Caco-2 (cell line): Measurements from ENCODE around the gene CXCL6. TPM values are rescaled to one million over a fixed set of nuclear protein-coding genes. Genes with fewer than 3 reads are reported as not detected.
A peak's percentile ranks its signal among the peaks of the same experiment; 100 is the strongest.

ENCODE experiments used
- BruUV-seq: library from RNA; stranded (reverse); fragments of 400-500 nt; replicated peaks from 2 replicates; lab custom pipeline; 2021; lab: Mats Ljungman, UMichigan
- CTCF ChIA-PET: fragments of 300-600 bp; sonication (Branson Sonifier 250); formaldehyde crosslinking; loops from one replicate; lab custom pipeline; 2022; ENCODE audit warnings: antibody characterized with exemption; lab: Charles Lee
- POLR2A ChIA-PET: fragments of 300-600 bp; sonication (Branson Sonifier 250); formaldehyde crosslinking; loops from one replicate; lab custom pipeline; 2022; ENCODE audit warnings: antibody characterized with exemption; lab: Charles Lee
- DNase-seq, 2 experiments: peaks; one replicate each; pipeline versions ENCODE4 v3.0.0 to v3.0.0-alpha.2; 2020 to 2022
- H3K27me3 ChIP-seq: replicated peaks from 2 replicates; pipeline ENCODE4 v1.6.0; 2011; ENCODE audit warnings: low read length; ENCODE audit not compliant: control insufficient read depth, insufficient read depth
- H3K36me3 ChIP-seq: 2 replicates; pipeline ENCODE4 v1.5.1; 2011; ENCODE audit warnings: low read length; ENCODE audit not compliant: control insufficient read depth, insufficient read depth
- H3K4me1 ChIP-seq: fragments of 250-450 bp; sonication (Bioruptor Pico); 2 replicates; pipeline ENCODE4 v1.5.1; 2020; ENCODE audit warnings: mild to moderate bottlenecking
- H3K4me3 ChIP-seq: 2 replicates; pipeline ENCODE4 v1.5.1; 2011; ENCODE audit warnings: low read depth, mild to moderate bottlenecking, control low read depth, low read length
- H3K9me3 ChIP-seq: fragments of 250-450 bp; sonication (Bioruptor Pico); 2 replicates; pipeline ENCODE4 v1.5.1; 2020; ENCODE audit warnings: mild to moderate bottlenecking, moderate library complexity
- H3K27ac Mint-ChIP-seq: one replicate; pipeline ENCODE4 v1.8.0; 2022; ENCODE audit warnings: mixed read lengths; ENCODE audit not compliant: unreplicated experiment
- H3K27me3 Mint-ChIP-seq: one replicate; pipeline ENCODE4 v1.8.0; 2022; ENCODE audit warnings: mixed read lengths; ENCODE audit not compliant: insufficient read depth, unreplicated experiment
- H3K36me3 Mint-ChIP-seq: one replicate; pipeline ENCODE4 v1.8.0; 2022; ENCODE audit warnings: mild to moderate bottlenecking, mixed read lengths; ENCODE audit not compliant: insufficient read depth, unreplicated experiment
- H3K4me1 Mint-ChIP-seq: one replicate; pipeline ENCODE4 v1.8.0; 2022; ENCODE audit warnings: low read depth, mixed read lengths; ENCODE audit not compliant: unreplicated experiment
- H3K4me3 Mint-ChIP-seq: one replicate; pipeline ENCODE4 v1.8.0; 2022; ENCODE audit warnings: mild to moderate bottlenecking, moderate library complexity, mixed read lengths; ENCODE audit not compliant: unreplicated experiment
- H3K9me3 Mint-ChIP-seq: one replicate; pipeline ENCODE4 v1.8.0; 2022; ENCODE audit warnings: mixed read lengths; ENCODE audit not compliant: unreplicated experiment
- CTCF ChIP-seq, 2 experiments: fragments of 200-600 bp in 1 of 2; IDR thresholded peaks; 1 replicate in 1 of 2; 2 replicates in 1 of 2; pipeline versions ENCODE4 v1.5.1 to v1.8.0; 2011 to 2022; ENCODE audit warnings: antibody characterized with exemption in 1 of 2, control low read depth in 1 of 2, inconsistent platforms in 1 of 2, low read depth in 1 of 2, low read length in 1 of 2, mild to moderate bottlenecking in 1 of 2, moderate library complexity in 1 of 2; ENCODE audit not compliant: insufficient read depth in 1 of 2, severe bottlenecking in 1 of 2, unreplicated experiment in 1 of 2
- intact Hi-C: fragments of 100-400 bp; cut with micrococcal nuclease; formaldehyde crosslinking; loops from one replicate; pipeline ENCODE4 v1.10.0; 2022; ENCODE audit not compliant: unreplicated experiment
- total RNA-seq: library from RNA; stranded (reverse); gene quantifications from 2 replicates; pipeline ENCODE4 v1.2.3, GENCODE V29; 2022

Gene CXCL6
- total RNA-seq, 1 experiment from 2014 or later, result not detected

- H3K4me3 ChIP-seq, result peak overlapping the region; percentile 46
- no peaks in the 10 kb centered on the region for H3K9me3 Mint-ChIP-seq
- no TSS peak for BruUV-seq
- CTCF ChIA-PET, result interaction anchor here (1.2 kb wide), 1 partner anchor 266 kb away, joined by 9 read pairs; no protein-coding TSS in a partner anchor
- H3K27ac Mint-ChIP-seq, result peak overlapping the region; percentile 61
- H3K36me3 ChIP-seq, result no peaks in the 10 kb centered on the region
- no peaks in the 10 kb centered on the region for H3K9me3 ChIP-seq
- peaks cover 3% of the 10 kb centered on the region for H3K27me3 Mint-ChIP-seq
- peak overlapping the region; percentile 91 for H3K4me3 Mint-ChIP-seq
- H3K36me3 Mint-ChIP-seq, result no peaks in the 10 kb centered on the region
- no peaks in the 10 kb centered on the region; the same call in 1 of the 2 replicates for H3K4me1 ChIP-seq
- POLR2A ChIA-PET, result no interaction called here
- TF ChIP-seq CTCF (IDR thresholded peaks at IDR 0.05; ENCODE audit: insufficient read depth in 1 of 2, low read depth in 1 of 2, low read length in 1 of 2, severe bottlenecking in 1 of 2, unreplicated experiment in 1 of 2), result no peak
- no peaks in the 10 kb centered on the region for H3K27me3 ChIP-seq
- H3K4me1 Mint-ChIP-seq, result no peaks in the 10 kb centered on the region
- no peak for DNase-seq
- intact Hi-C loops, result loop anchor here (1.0 to 2.0 kb wide), 4 partner anchors 55 to 266 kb away; partner anchors contain the start of gene CXCL3
Measured at GRCh38 chr4:73868206-73869129, 32.0 kb downstream of the CXCL6 start.

- BruUV-seq, result no TSS peak
- ChIA-PET CTCF (no interaction called here), POLR2A (no interaction called here)
- Mint-ChIP-seq H3K4me1 (no peaks in the 10 kb centered on the region), H3K27me3 (peaks cover 7% of the 10 kb centered on the region), H3K27ac (peak within 1 kb of the TSS; percentile 61), H3K4me3 (peak within 1 kb of the TSS; percentile 91), H3K9me3 (no peaks in the 10 kb centered on the region), H3K36me3 (no peaks in the 10 kb centered on the region)
- Histone ChIP-seq H3K36me3 (no peaks in the 10 kb centered on the region), H3K4me1 (no peaks in the 10 kb centered on the region; the same call in 1 of the 2 replicates), H3K27me3 (no peaks in the 10 kb centered on the region), H3K9me3 (no peaks in the 10 kb centered on the region), H3K4me3 (peak within 1 kb of the TSS; percentile 46)
- intact Hi-C loops, result loop anchor here (1.0 to 2.0 kb wide), 3 partner anchors 54 to 169 kb away; partner anchors contain the start of gene CXCL3
- no peak for TF ChIP-seq CTCF (IDR thresholded peaks at IDR 0.05; ENCODE audit: insufficient read depth in 1 of 2, low read depth in 1 of 2, low read length in 1 of 2, severe bottlenecking in 1 of 2, unreplicated experiment in 1 of 2)
- DNase-seq, result peak; percentile 21 to 39
Measured at GRCh38 chr4:73869130-73870055, 32.9 kb downstream of the CXCL6 start, which contains the start of gene CXCL1. CXCL1 (plus strand) TSS chr4:73869393; CDS start chr4:73869471, 78 bp downstream.

- H3K9me3 ChIP-seq, result no peaks in the 10 kb centered on the region
- ChIA-PET POLR2A (no interaction called here), CTCF (no interaction called here)
- no peak overlapping the region for H3K4me3 ChIP-seq
- no peak for TF ChIP-seq CTCF (IDR thresholded peaks at IDR 0.05; ENCODE audit: insufficient read depth in 1 of 2, low read depth in 1 of 2, low read length in 1 of 2, severe bottlenecking in 1 of 2, unreplicated experiment in 1 of 2)
- intact Hi-C loops, result no loop called here
- no peak overlapping the region for H3K27ac Mint-ChIP-seq
- H3K4me1 ChIP-seq, result no peaks in the 10 kb centered on the region; the same call in 1 of the 2 replicates
- no peaks in the 10 kb centered on the region for H3K27me3 ChIP-seq
- no peaks in the 10 kb centered on the region for H3K9me3 Mint-ChIP-seq
- no peaks in the 10 kb centered on the region for H3K36me3 Mint-ChIP-seq
- peak overlapping the region; percentile 91 for H3K4me3 Mint-ChIP-seq
- H3K4me1 Mint-ChIP-seq, result no peaks in the 10 kb centered on the region
- H3K27me3 Mint-ChIP-seq, result peaks cover 11% of the 10 kb centered on the region
- H3K36me3 ChIP-seq, result no peaks in the 10 kb centered on the region
- no peak for DNase-seq
- no TSS peak for BruUV-seq
Measured at GRCh38 chr4:73870260-73870659, 33.8 kb downstream of the CXCL6 start.
